K562 treated with DMSO at 1 percent for 48 hours (cell line): ENCODE results near the gene RCN1. TPM values are rescaled to one million over a fixed set of nuclear protein-coding genes. Genes with fewer than 3 reads are reported as not detected.

Source experiments
- total RNA-seq: library from RNA; unstranded; fragments of 300-600 nt; gene quantifications from 2 replicates; pipeline ENCODE4 v1.2.3, GENCODE V29; 2022; ENCODE audit warnings: low replicate concordance; ENCODE audit errors: extremely low read depth

The RCN1 gene
- total RNA-seq = not detected in 2 replicates

DNA sequence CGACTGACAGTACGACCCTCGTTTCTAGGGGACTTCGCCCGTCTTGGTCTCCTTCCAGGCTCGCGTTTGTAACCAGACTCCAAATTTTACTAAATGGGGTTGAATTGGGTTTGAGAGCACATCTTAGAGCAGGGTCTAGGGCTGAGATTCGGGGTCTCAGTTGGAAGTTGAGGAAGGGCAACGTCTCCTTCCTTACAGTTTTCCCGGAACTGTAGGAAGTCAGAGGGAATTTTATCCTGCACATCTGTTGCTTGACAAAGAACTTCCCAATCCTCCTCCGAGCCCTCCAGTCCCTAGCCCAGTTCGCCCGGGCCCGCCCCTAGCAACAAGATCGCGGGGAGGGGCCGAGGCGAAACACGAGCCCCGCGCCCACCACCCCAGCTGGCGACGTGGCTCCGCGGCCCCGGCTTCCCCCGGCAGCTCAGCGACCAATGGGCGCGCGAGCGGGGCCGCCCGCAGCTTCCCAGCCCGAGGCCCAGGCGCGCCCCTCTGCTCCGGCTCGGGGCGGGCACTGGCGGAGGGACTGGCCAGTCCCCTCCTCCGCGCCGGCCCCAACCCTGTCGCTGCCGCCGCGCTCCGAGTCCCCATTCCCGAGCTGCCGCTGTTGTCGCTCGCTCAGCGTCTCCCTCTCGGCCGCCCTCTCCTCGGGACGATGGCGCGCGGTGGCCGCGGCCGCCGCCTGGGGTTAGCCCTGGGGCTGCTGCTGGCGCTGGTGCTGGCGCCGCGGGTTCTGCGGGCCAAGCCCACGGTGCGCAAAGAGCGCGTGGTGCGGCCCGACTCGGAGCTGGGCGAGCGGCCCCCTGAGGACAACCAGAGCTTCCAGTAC, at the start of gene RCN1:
Gene RCN1 (plus strand): TSS at position 530 of the 826 bp plus-strand sequence. CDS start 123 bp downstream, at position 653.

